HT1080 (cell line): ENCODE data around the gene ACOT4. TPM values are rescaled to one million over a fixed set of nuclear protein-coding genes. Genes with fewer than 3 reads are reported as not detected.
"Not testable (repeated sequence)": the region's sequence is repeated elsewhere in the genome, so short reads cannot be mapped to it uniquely, and the experiment has no call there.

Source experiments
- DNase-seq: peaks from one replicate; pipeline ENCODE4 v3.0.0-alpha.2; 2015; ENCODE audit warnings: low read depth
- polyA plus RNA-seq, 2 experiments: library from polyadenylated mRNA; depleted of rRNA; stranded (reverse); fragments of >200 nt; gene quantifications; 2 replicates each; pipeline ENCODE4 v1.2.3, GENCODE V29; 2015
- total RNA-seq: library from RNA; depleted of rRNA; stranded (reverse); fragments of >200 nt; shearing (Covaris generic); gene quantifications from 2 replicates; pipeline ENCODE4 v1.2.3, GENCODE V29; 2014; rRNA removed

ACOT4 gene
- not detected in 2 replicates for total RNA-seq
- not detected in 2 replicates for polyA plus RNA-seq (2015; cell fraction: cytosol; rRNA removed)
- polyA plus RNA-seq (2015; cell fraction: nucleus; rRNA removed), result not detected in 2 replicates

DNA sequence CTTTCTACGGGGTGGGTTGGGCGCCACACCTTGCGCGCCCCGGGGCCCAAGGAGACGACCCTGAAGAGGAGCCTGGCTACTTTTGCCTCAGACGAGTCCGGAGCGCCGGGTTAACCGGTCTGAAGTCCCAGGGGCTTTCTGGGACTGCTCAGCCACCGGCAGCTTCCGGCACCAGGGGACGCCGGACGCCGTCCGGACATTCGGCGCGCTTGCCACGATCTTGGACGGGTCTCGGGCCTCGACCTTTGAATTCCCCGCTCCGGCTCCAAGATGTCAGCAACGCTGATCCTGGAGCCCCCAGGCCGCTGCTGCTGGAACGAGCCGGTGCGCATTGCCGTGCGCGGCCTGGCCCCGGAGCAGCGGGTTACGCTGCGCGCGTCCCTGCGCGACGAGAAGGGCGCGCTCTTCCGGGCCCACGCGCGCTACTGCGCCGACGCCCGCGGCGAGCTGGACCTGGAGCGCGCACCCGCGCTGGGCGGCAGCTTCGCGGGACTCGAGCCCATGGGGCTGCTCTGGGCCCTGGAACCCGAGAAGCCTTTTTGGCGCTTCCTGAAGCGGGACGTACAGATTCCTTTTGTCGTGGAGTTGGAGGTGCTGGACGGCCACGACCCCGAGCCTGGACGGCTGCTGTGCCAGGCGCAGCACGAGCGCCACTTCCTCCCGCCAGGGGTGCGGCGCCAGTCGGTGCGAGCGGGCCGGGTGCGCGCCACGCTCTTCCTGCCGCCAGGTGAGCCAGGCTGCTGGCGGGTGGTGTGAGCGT lies at the start of gene ACOT4:
ACOT4 (plus strand) TSS at position 184 of the 760 bp plus-strand sequence; CDS start at position 271, 87 bp downstream.
- DNase-seq, result no peak

DNA sequence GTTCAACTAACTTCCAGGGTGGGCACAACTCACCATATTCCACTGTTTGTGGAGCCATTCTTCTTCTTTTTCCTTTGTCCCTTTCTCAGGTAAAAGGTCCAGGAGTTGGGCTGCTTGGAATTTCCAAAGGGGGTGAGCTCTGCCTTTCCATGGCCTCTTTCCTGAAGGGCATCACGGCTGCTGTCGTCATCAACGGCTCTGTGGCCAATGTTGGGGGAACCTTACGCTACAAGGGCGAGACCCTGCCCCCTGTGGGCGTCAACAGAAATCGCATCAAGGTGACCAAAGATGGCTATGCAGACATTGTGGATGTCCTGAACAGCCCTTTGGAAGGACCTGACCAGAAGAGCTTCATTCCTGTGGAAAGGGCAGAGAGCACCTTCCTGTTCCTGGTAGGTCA lies 48.7 kb upstream of the ACOT4 start:
- DNase-seq, result not testable (repeated sequence)

DNA sequence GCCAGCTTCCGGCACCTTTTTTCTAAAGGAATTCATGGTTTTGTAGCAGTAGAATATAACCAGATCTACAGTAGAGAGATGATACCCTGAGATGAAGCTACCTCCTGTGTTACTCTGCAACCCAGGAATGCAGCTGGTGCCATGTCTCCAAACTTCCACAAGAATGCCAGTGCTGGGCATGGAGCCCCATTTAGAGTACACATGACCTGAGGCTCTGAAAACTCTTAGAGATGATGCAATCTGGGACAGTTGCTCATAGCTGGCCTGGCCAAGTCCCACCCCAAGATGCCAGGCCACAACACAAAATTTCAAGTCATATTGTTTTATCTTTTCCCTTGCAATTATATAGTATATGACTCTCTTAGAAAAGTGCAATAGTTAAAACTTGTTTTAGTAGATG lies 46.3 kb upstream of the ACOT4 start:
- DNase-seq, result not testable (repeated sequence)

- DNase-seq, result not testable (repeated sequence)
These were observed 42.6 kb upstream of the ACOT4 start for GRCh38 chr14:73549097-73549496.

DNA sequence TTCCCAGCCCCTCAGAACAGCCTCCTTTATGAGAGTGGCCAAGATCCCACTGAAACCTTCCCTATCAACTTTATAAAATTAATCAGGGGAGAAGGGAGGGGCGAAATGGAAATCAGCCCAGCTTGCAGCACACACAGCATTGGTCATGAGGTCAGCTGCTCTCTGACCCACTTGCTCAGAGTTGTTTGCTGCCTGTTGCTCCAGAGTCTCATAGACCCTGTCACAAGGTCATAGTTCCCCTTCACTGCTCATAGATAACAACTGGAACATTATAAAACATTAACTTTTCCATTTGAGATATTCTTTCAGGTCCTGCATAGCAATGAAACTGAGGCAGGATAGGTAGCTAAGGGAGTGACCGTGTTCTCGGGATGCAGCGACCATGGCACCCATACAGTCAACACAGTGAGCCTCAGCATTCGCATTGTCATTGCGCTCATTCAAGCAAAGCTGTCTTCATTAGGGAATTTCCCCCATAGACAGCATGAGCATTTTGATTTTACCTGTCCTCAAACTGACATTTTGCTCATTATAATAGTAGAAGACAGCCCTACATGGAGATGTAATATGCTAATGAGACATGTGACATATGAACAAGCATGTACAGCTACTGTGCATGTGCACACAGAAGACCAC lies 41.7 kb upstream of the ACOT4 start:
- not testable (repeated sequence) for DNase-seq

DNA sequence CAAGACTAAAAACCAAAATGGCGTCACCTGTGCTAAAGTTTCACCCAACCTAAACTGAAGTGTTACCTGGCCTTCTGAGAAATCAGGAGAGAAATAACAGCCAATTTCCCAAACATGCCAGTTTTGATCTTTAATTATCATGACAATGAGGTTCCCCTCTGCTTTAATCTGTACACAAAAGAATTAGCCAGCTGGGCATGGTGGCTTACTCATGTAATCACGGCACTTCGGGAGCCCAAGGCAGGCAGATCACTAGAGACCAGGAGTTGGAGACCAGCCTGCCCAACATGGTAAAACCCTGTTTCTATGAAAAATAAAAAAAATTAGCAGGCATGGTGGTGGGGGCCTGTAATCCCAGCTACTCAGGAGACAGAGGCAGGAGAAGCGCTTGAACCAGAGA lies 37.8 kb upstream of the ACOT4 start:
- DNase-seq, result no peak

DNA sequence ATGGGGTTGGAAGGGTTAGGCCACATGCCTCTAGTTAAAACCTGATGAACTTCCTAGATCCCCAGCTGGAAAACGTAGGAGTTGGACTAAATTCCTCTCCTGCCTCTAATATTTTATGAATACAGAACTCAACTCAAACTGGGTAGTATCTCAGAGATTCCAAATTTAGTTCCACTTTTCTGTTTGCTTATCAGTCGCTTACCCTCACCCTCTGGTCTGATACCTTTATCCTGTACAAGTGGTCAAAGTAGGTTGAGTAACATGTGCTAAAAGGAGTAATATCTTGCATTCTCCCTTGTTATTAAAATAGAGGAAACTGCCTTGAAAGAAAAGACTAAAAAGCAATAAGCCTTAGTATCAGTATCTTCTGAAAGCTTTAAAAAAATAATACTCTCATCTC lies 34.5 kb upstream of the ACOT4 start:
- not testable (repeated sequence) for DNase-seq

GRCh38 chr14:73558238-73558637 lies 33.4 kb upstream of the ACOT4 start:
- not testable (repeated sequence) for DNase-seq

- not testable (repeated sequence) for DNase-seq
These were observed 29.4 kb upstream of the ACOT4 start for GRCh38 chr14:73562256-73562655.

- not testable (repeated sequence) for DNase-seq
These were observed 29.0 kb upstream of the ACOT4 start for GRCh38 chr14:73562696-73563095.

- not testable (repeated sequence) for DNase-seq
These were observed 25.2 kb upstream of the ACOT4 start for GRCh38 chr14:73566431-73566830.

GRCh38 chr14:73566935-73567334 lies 24.7 kb upstream of the ACOT4 start:
- DNase-seq, result not testable (repeated sequence)

DNA sequence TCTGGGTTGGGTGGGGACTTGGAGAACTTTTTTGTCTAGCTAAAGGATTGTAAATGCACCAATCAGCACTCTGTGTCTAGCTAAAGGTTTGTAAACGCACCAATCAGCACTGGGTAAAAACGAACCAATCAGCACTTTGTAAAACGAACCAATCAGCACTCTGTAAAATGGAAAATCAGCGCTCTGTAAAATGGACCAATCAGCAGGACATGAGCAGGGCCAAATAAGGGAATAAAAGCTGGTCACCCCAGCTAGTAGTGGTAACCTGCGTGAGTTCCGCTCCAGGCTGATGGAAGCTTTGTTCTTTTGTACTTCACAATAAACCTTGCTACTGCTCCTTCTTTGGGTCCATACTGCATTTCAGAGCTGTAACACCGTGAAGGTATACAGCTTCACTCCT lies 24.3 kb upstream of the ACOT4 start:
- no peak for DNase-seq

- DNase-seq, result no peak
These were observed 23.5 kb upstream of the ACOT4 start for GRCh38 chr14:73567951-73568885.

DNA sequence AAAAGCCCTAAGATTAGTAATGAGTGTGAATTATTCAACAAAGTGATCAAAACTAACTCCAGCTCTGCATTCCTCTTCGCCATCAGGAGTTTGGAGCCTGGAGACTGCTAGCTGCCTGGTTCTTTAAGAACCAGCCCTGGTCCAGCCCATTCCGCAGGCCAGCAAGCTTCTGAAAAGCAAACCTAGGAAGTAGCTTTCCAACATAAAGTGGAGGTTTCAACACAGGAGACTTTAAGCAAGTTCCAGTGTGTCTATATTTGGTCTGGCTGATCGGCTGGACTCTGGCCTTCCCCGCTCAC lies 22.8 kb upstream of the ACOT4 start:
- DNase-seq, result not testable (repeated sequence)

DNA sequence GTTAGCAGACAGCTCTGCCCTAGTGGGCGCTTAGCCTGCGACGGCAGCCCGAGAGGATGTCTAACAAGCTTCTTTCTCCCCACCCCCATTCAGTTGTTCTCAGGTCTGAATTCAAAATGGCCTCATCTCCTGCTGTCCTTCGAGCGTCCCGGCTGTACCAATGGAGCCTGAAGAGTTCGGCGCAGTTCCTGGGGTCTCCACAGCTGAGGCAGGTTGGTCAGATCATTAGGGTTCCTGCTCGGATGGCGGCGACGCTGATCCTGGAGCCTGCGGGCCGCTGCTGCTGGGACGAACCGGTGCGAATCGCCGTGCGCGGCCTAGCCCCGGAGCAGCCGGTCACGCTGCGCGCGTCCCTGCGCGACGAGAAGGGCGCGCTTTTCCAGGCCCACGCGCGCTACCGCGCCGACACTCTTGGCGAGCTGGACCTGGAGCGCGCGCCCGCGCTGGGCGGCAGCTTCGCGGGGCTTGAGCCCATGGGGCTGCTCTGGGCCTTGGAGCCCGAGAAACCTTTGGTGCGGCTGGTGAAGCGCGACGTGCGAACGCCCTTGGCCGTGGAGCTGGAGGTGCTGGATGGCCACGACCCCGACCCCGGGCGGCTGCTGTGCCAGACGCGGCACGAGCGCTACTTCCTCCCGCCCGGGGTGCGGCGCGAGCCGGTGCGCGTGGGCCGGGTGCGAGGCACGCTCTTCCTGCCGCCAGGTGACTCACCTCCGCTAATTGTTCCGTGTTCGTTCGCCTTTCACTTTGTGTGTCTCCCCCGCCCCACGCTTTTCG lies 22.3 kb upstream of the ACOT4 start, which contains the start of gene ACOT2:
ACOT2 (plus strand) TSS at position 29 of the 774 bp plus-strand sequence; CDS start at position 57, 28 bp downstream.
- peak; percentile 56 for DNase-seq

GRCh38 chr14:73570913-73571312 lies 20.8 kb upstream of the ACOT4 start:
- peak; percentile 37 for DNase-seq

DNA sequence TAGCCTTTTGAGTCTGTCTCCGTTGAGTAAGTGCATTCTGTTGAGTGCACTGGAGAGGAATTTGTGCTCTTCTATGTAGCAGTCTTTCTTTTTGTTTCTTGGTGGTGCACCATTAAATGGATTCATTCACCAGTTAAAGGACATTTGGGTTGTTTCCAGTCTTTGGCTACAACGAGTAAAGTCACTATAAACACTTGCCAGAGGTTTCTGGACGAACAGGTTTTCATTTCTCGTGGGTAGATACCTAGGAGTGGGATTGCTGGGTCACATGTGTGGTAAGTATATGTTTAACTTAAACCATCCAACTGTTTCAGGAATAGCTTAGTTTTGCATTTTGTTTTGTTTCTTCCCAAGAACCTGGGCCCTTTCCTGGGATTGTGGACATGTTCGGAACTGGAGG lies 18.6 kb upstream of the ACOT4 start:
- DNase-seq, result not testable (repeated sequence)

DNA sequence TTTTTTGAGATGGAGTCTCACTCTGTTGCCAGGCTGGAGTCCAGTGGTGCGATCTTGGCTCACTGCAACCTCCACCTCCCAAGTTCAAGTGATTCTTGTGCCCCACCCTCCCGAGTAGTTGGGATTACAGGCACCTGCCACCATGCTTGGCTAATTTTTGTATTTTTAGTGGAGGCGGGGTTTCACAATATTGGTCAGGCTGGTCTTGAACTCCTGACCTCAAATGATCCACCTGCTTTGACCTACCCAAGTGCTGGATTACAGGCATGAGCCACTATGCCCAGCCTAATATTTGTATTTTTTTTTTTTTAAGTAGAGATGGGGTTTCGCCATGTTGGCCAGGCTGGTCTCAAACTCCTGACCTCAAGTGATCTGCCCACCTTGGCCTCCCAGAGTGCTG lies 17.9 kb upstream of the ACOT4 start:
- not testable (repeated sequence) for DNase-seq

DNA sequence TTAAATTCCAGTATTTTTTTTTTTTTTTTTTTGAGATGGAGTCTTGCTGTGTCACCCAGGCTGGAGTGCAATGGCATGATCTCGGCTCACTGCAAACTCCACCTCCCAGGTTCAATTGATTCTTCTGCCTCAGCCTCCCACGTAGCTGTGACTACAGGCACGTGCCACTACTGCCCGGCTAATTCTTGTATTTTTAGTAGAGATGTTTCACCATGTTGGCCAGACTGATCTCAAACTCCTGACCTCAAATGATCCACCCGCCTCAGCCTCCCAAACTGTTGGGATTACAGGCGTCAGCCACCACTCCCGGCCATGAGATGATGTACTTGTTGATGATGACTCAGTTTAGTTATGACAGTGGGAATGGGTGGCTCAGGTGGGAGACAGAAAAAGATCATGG lies 17.4 kb upstream of the ACOT4 start:
- not testable (repeated sequence) for DNase-seq

DNA sequence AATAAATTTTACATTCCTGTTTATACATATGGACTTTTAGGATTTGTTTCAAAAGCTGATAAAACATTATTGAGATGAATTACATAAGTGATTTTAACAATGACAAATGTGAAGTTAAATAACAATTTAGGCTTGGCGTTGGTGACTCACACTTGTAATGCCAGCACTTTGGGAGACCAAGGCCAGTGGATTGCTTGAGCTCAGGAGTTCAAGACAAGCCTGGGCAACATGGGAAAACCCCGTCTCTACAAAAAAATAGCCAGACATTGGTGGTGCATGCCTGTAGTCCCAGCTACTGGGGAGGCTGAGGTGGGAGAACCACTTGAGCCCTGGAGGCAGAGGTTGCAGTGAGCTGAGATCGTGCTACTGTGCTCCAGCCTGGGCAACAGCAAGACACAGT lies 15.3 kb upstream of the ACOT4 start:
- DNase-seq, result no peak
